ENCODE data around the gene IL17C. TPM values are rescaled to one million over a fixed set of nuclear protein-coding genes. Genes with fewer than 3 reads are reported as not detected.

Gene IL17C
- total RNA-seq, 2 experiments from 2014 or later, result 0.18 TPM; not detected in 1

DNA sequence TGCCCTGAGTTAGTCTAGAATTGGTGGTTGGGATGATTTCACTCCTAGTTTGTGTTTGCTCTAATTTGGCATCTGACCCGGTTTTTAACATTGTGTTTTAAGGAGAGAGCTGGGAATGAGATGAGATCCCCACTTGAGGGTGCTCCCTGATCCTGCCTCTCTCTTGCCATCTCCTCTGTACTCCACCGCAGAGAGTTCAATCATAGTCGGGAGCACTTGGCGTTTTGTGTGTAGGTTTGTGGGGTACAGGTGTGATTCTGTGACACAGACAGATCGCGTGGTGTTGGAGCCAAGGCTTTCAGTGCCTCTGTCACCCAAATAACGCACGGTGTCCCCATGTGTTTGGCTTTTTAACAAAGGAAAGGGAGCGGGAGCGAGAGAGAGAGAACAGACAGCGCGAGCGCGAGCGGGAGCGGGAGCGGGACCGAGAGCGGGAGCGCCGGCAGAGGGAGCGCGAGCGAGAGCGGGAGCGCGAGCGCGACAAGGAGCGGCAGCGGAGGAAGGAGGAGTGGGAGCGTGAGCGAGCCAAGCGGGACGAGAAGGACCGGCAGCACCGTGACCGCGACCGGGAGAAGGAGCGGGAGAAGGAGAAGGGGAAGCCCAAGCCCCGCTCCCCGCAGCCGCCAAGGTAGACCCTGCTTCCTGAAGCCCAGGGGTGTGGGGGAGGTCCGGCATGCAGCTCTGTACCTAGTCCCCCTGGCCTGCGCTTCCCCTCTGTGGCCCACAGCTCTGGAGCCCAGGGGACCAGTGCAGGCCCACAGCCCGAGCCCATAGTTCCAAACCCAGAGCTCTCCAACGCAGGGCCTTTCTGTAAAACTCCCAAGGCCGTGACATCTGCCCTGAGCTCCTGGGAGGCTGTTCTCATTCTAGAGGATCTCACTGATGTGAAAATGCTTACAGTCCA is 27.2 kb upstream of the IL17C start:
- H3K27ac Mint-ChIP-seq, result no peak overlapping the region
- H3K9me3 Mint-ChIP-seq (ENCODE audit: low read depth), result no peaks in the 10 kb centered on the region
- H3K36me3 Mint-ChIP-seq (ENCODE audit: low read depth), result peaks cover 27% of the 10 kb centered on the region
- ATAC-seq (no peak), DNase-seq (no peak)
- no peaks in the 10 kb centered on the region for H3K27me3 Mint-ChIP-seq
- intact Hi-C loops (cut with DNase I, micrococcal nuclease), result no loop called here
- H3K4me1 Mint-ChIP-seq, result no peaks in the 10 kb centered on the region
- ChIA-PET POLR2A (no interaction called here), CTCF (no interaction called here)
- no peak overlapping the region for H3K4me3 Mint-ChIP-seq

DNA sequence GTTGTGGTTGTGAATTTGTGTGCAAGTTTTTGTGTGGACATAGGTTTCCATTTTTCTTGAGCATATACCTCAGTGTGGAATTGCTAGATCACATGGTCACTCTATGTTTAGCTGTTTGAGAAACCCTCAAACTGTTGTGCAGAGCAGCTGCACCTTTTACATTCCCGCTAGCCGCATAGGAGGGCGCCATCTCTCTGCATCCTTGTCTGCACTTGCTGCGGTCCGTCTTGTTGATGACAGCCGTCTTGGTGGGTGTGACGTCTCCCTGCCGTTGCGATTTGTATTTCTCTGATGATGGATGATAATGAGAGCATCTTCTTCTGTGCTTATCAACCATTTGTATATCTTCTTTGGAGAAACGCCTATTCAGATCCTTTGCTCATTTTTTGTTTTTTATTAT is 25.1 kb upstream of the IL17C start:
- intact Hi-C loops (cut with DNase I, micrococcal nuclease), result no loop called here
- DNase-seq, result no peak
- POLR2A ChIA-PET, result no interaction called here
- Mint-ChIP-seq H3K4me3 (no peak overlapping the region), H3K9me3 (ENCODE audit: low read depth) (no peaks in the 10 kb centered on the region), H3K27me3 (no peaks in the 10 kb centered on the region), H3K36me3 (ENCODE audit: low read depth) (peaks cover 23% of the 10 kb centered on the region), H3K27ac (no peak overlapping the region), H3K4me1 (no peaks in the 10 kb centered on the region)
- CTCF ChIA-PET, result interaction anchor here (0.5 kb wide), 1 partner anchor 434 kb away, joined by 6 read pairs; no protein-coding TSS in a partner anchor
- ATAC-seq, result no peak

GRCh38 chr16:88613911-88614817 is 24.2 kb upstream of the IL17C start:
- ChIA-PET CTCF (interaction anchor here (0.5 kb wide), 1 partner anchor 433 kb away, joined by 6 read pairs; no protein-coding TSS in a partner anchor), POLR2A (no interaction called here)
- peaks cover 4% of the 10 kb centered on the region for H3K4me1 Mint-ChIP-seq
- H3K9me3 Mint-ChIP-seq (ENCODE audit: low read depth), result no peaks in the 10 kb centered on the region
- intact Hi-C loops (cut with DNase I, micrococcal nuclease), result no loop called here
- DNase-seq (no peak), ATAC-seq (no peak)
- no peaks in the 10 kb centered on the region for H3K27me3 Mint-ChIP-seq
- H3K27ac Mint-ChIP-seq, result no peak overlapping the region
- H3K36me3 Mint-ChIP-seq (ENCODE audit: low read depth), result peaks cover 22% of the 10 kb centered on the region
- H3K4me3 Mint-ChIP-seq, result no peak overlapping the region

GRCh38 chr16:88614818-88615580 is 23.4 kb upstream of the IL17C start:
- DNase-seq, result no peak
- Mint-ChIP-seq H3K4me3 (no peak overlapping the region), H3K4me1 (peaks cover 11% of the 10 kb centered on the region), H3K27me3 (no peaks in the 10 kb centered on the region), H3K27ac (no peak overlapping the region), H3K9me3 (ENCODE audit: low read depth) (no peaks in the 10 kb centered on the region), H3K36me3 (ENCODE audit: low read depth) (peaks cover 21% of the 10 kb centered on the region)
- no peak for ATAC-seq
- POLR2A ChIA-PET, result no interaction called here
- intact Hi-C loops (cut with DNase I, micrococcal nuclease), result no loop called here
- CTCF ChIA-PET, result no interaction called here

DNA sequence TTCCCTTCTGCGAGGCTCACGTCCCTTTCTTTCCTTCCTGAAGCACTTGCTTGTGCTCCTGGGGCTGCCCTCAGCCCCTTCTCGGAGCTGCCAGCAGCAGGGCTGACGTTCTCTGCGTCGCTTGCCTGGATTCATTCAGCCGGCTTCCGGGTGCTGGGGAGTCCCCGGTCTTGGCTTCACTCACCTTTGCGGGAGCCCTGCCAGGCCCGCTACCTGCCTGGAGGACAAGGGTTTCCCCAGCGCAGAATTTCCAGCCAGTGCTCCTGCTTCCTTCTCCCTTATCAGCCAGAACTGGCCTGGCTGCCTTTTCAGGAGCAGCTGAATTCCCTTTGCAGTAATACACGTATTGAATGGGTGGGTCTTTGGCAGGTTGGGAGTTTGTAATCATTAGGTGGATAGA is 22.1 kb upstream of the IL17C start:
- Mint-ChIP-seq H3K9me3 (ENCODE audit: low read depth) (no peaks in the 10 kb centered on the region), H3K27ac (no peak overlapping the region), H3K36me3 (ENCODE audit: low read depth) (peaks cover 18% of the 10 kb centered on the region), H3K4me1 (peaks cover 16% of the 10 kb centered on the region), H3K27me3 (no peaks in the 10 kb centered on the region), H3K4me3 (no peak overlapping the region)
- POLR2A ChIA-PET, result no interaction called here
- ATAC-seq, result no peak
- CTCF ChIA-PET, result interaction anchor here (1.7 kb wide), 1 partner anchor 10 kb away, joined by 11 read pairs; no protein-coding TSS in a partner anchor
- intact Hi-C loops (cut with DNase I, micrococcal nuclease), result no loop called here
- DNase-seq, result no peak

GRCh38 chr16:88616736-88617135 is 21.6 kb upstream of the IL17C start:
- Mint-ChIP-seq H3K9me3 (ENCODE audit: low read depth) (no peaks in the 10 kb centered on the region), H3K27ac (no peak overlapping the region), H3K4me3 (no peak overlapping the region), H3K36me3 (ENCODE audit: low read depth) (peaks cover 18% of the 10 kb centered on the region), H3K4me1 (peaks cover 16% of the 10 kb centered on the region), H3K27me3 (no peaks in the 10 kb centered on the region)
- intact Hi-C loops (cut with DNase I, micrococcal nuclease), result no loop called here
- ChIA-PET CTCF (interaction anchor here (1.7 kb wide), 1 partner anchor 9 kb away, joined by 11 read pairs; no protein-coding TSS in a partner anchor), POLR2A (no interaction called here)
- no peak for ATAC-seq
- DNase-seq, result no peak

GRCh38 chr16:88617268-88618031 is 20.9 kb upstream of the IL17C start:
- peaks cover 22% of the 10 kb centered on the region for H3K36me3 Mint-ChIP-seq (ENCODE audit: low read depth)
- POLR2A ChIA-PET, result no interaction called here
- intact Hi-C loops (cut with DNase I, micrococcal nuclease), result no loop called here

GRCh38 chr16:88618182-88618955 is 20.0 kb upstream of the IL17C start:
- intact Hi-C loops (cut with DNase I, micrococcal nuclease), result no loop called here
- CTCF ChIA-PET, result interaction anchor here (2.1 kb wide), 1 partner anchor 48 kb away, joined by 7 read pairs; the partner anchor contains the start of gene ZC3H18
- H3K9me3 Mint-ChIP-seq (ENCODE audit: low read depth), result no peaks in the 10 kb centered on the region
- H3K4me1 Mint-ChIP-seq, result peaks cover 16% of the 10 kb centered on the region
- POLR2A ChIA-PET, result interaction anchor here (0.6 kb wide), 1 partner anchor 48 kb away, joined by 3 read pairs; the partner anchor contains the start of gene ZC3H18
- no peak overlapping the region for H3K4me3 Mint-ChIP-seq
- no peak for ATAC-seq
- H3K27ac Mint-ChIP-seq, result peak overlapping the region; percentile 24
- no peak for DNase-seq
- H3K36me3 Mint-ChIP-seq (ENCODE audit: low read depth), result peaks cover 27% of the 10 kb centered on the region
- no peaks in the 10 kb centered on the region for H3K27me3 Mint-ChIP-seq

More at GRCh38 chr16:88617268-88618031, 20.9 kb upstream of the IL17C start:
- H3K27ac Mint-ChIP-seq, result no peak overlapping the region
- peaks cover 16% of the 10 kb centered on the region for H3K4me1 Mint-ChIP-seq
- DNase-seq (no peak), ATAC-seq (no peak)
- CTCF ChIA-PET, result interaction anchor here (1.7 kb wide), 1 partner anchor 9 kb away, joined by 11 read pairs; no protein-coding TSS in a partner anchor
- no peaks in the 10 kb centered on the region for H3K27me3 Mint-ChIP-seq
- H3K4me3 Mint-ChIP-seq, result no peak overlapping the region
- H3K9me3 Mint-ChIP-seq (ENCODE audit: low read depth), result no peaks in the 10 kb centered on the region

GRCh38 chr16:88618956-88619667 is 19.3 kb upstream of the IL17C start:
- intact Hi-C loops (cut with DNase I, micrococcal nuclease), result no loop called here
- Mint-ChIP-seq H3K27me3 (no peaks in the 10 kb centered on the region), H3K4me1 (peaks cover 16% of the 10 kb centered on the region), H3K27ac (peak overlapping the region; percentile 24), H3K9me3 (ENCODE audit: low read depth) (no peaks in the 10 kb centered on the region), H3K4me3 (no peak overlapping the region), H3K36me3 (ENCODE audit: low read depth) (peaks cover 29% of the 10 kb centered on the region)
- no peak for ATAC-seq
- DNase-seq, result no peak
- CTCF ChIA-PET, result interaction anchor here (0.9 to 2.1 kb wide), 3 partner anchors 10 to 63 kb away, joined by 3 to 7 read pairs (median 4); partner anchors contain the start of gene ZC3H18
- POLR2A ChIA-PET, result interaction anchor here (0.6 kb wide), 1 partner anchor 171 kb away, joined by 3 read pairs; no protein-coding TSS in a partner anchor
